Stomach (tissue), 9 donors: ENCODE measurements around the gene PAX4. TPM values are rescaled to one million over a fixed set of nuclear protein-coding genes. Genes with fewer than 3 reads are reported as not detected.
A peak's percentile ranks its signal among the peaks of the same experiment; 100 is the strongest.

Experiments
- DNase-seq, 2 donors: peaks; one replicate each; pipeline versions ENCODE4 v3.0.0 to v3.0.0-alpha.2; 2013 to 2019
- H3K27ac ChIP-seq, 5 donors: fragments of 200-600 bp in 4 of 5; sonication (generic) in 4 of 5; one replicate each; pipeline ENCODE4 v1.5.1; 2013 to 2019; ENCODE audit warnings: mild to moderate bottlenecking in 1 of 5, moderate library complexity in 1 of 5
- H3K27me3 ChIP-seq, 3 donors: fragments of 200-600 bp; sonication (generic); one replicate each; pipeline ENCODE4 v1.5.1; 2017 to 2019; ENCODE audit warnings: mixed run types in 1 of 3
- H3K36me3 ChIP-seq, 4 donors: fragments of 200-600 bp; sonication (generic); 1 replicate in 3 of 4; 2 replicates in 1 of 4; pipeline ENCODE4 v1.5.1; 2016 to 2019
- H3K4me1 ChIP-seq, 4 donors: fragments of 200-600 bp; sonication (generic); one replicate each; pipeline ENCODE4 v1.5.1; 2016 to 2019
- H3K4me3 ChIP-seq, 4 donors: fragments of 200-600 bp; sonication (generic) in 3 of 4; one replicate each; pipeline ENCODE4 v1.5.1; 2016 to 2019; ENCODE audit warnings: mild to moderate bottlenecking in 1 of 4
- H3K9me3 ChIP-seq, 4 donors: fragments of 200-600 bp; sonication (generic); one replicate each; pipeline ENCODE4 v1.5.1; 2016 to 2019
- CTCF ChIP-seq, 7 experiments: fragments of 450-650 bp in 4 of 7; fragments of 200-600 bp in 3 of 7; sonication (generic) in 3 of 7; IDR thresholded peaks; one replicate each; pipeline ENCODE4 v1.5.1; 2016 to 2019; ENCODE audit warnings: antibody characterized with exemption in 7 of 7, control low read depth in 2 of 7, mild to moderate bottlenecking in 1 of 7
- EP300 ChIP-seq: sonication (generic); formaldehyde crosslinking; IDR thresholded peaks from one replicate; pipeline ENCODE4 v1.6.1; 2017; ENCODE audit warnings: antibody characterized with exemption
- POLR2A ChIP-seq, 4 donors: fragments of 450-650 bp; IDR thresholded peaks; one replicate each; pipeline ENCODE4 v1.6.1; 2016; ENCODE audit warnings: antibody characterized with exemption in 4 of 4, control low read depth in 2 of 4, mild to moderate bottlenecking in 1 of 4, moderate library complexity in 1 of 4
- POLR2AphosphoS5 ChIP-seq, 3 donors: sonication (generic); formaldehyde crosslinking; IDR thresholded peaks; one replicate each; pipeline ENCODE4 v1.6.1; 2016; ENCODE audit warnings: antibody characterized with exemption in 3 of 3
- WGBS, 5 donors: extraction: QIAGEN DNeasy Blood & Tissue Kit in 3 of 5; methylation state at CpG; one replicate each; pipeline versions ENCODE4 v1.1.5 to v1.1.7; 2013 to 2018; 5-methylcytosine and 5-hydroxymethylcytosine counted together
- intact Hi-C: fragments of 100-400 bp; cut with DNase I; formaldehyde crosslinking; loops from one replicate; pipeline ENCODE4 v1.15.1; 2023; ENCODE audit warnings: low total_unique reads
- polyA plus RNA-seq, 3 donors: library from polyadenylated mRNA; stranded (reverse); fragments of 200-250 nt; gene quantifications; one replicate each; pipeline ENCODE4 v1.2.3, GENCODE V29; 2013
- total RNA-seq, 5 donors: library from RNA; depleted of rRNA; stranded (reverse); fragments of >200 nt; gene quantifications; one replicate each; pipeline versions ENCODE4 v1.1.0 to v1.2.3, GENCODE V29; 2014 to 2016
- donor health status: healthy with polysubstance abuse.
- donor health status: Bipolar disorder and iron deficiency.
- donor health status: healthy.

PAX4 gene
- total and polyA plus RNA-seq, 8 donors, result not detected

- Histone ChIP-seq H3K27me3 (no peaks in the 10 kb centered on the region), H3K4me3 (no peak overlapping the region), H3K36me3 (peaks cover 25 to 37% (median 34%) of the 10 kb centered on the region in 4 donors), H3K4me1 (peaks cover 46 to 73% (median 68%) of the 10 kb centered on the region in 4 donors), H3K27ac (peak overlapping the region in 1 of 5 donors; percentile 97), H3K9me3 (no peaks in the 10 kb centered on the region)
- no peak for DNase-seq
- intact Hi-C loops, result no loop called here
- TF ChIP-seq POLR2A (IDR thresholded peaks at IDR 0.05) (no peak), EP300 (no peak), POLR2AphosphoS5 (IDR thresholded peaks at IDR 0.05) (no peak), CTCF (IDR thresholded peaks at IDR 0.05) (no peak)
- 86 to 97% (median 89%) methylated on average over 2 of the region's 2 CpGs for WGBS, 5 donors
Measured at GRCh38 chr7:127586346-127586745, 31.6 kb downstream of the PAX4 start.

GRCh38 chr7:127585044-127585953 lies 32.6 kb downstream of the PAX4 start, which contains the start of gene GCC1:
Gene GCC1 (minus strand): TSS chr7:127585596. CDS start chr7:127585182, 414 bp downstream.
- Histone ChIP-seq H3K4me3 (peak within 1 kb of the TSS; percentile 60 to 96 (median 80)), H3K36me3 (peaks cover 17 to 35% (median 33%) of the 10 kb centered on the region in 4 donors), H3K9me3 (no peaks in the 10 kb centered on the region), H3K27me3 (no peaks in the 10 kb centered on the region), H3K27ac (peak within 1 kb of the TSS; percentile 88 to 97 (median 95)), H3K4me1 (peaks cover 47 to 79% (median 75%) of the 10 kb centered on the region in 4 donors)
- intact Hi-C loops, result no loop called here
- peak; percentile 95 to 97 for DNase-seq
- TF ChIP-seq POLR2AphosphoS5 (IDR thresholded peaks at IDR 0.05) (peak; percentile 93 to 98 (median 97)), POLR2A (IDR thresholded peaks at IDR 0.05) (peak in 2 of 4 donors; percentile 56 to 76), CTCF (IDR thresholded peaks at IDR 0.05) (no peak), EP300 (no peak)
- WGBS, 5 donors, result 1 to 8% (median 2%) methylated on average over 12 to 78 of the region's 78 CpGs

- H3K4me3 ChIP-seq, result peak overlapping the region; percentile 60 to 96 (median 80)
- peaks cover 17 to 34% (median 27%) of the 10 kb centered on the region in 4 donors for H3K36me3 ChIP-seq
- DNase-seq, result no peak
- no peaks in the 10 kb centered on the region for H3K27me3 ChIP-seq
- TF ChIP-seq EP300 (no peak), CTCF (IDR thresholded peaks at IDR 0.05) (no peak), POLR2AphosphoS5 (IDR thresholded peaks at IDR 0.05) (no peak), POLR2A (IDR thresholded peaks at IDR 0.05) (no peak)
- H3K4me1 ChIP-seq, result peaks cover 46 to 75% (median 71%) of the 10 kb centered on the region in 4 donors
- peak overlapping the region; percentile 88 to 97 (median 95) for H3K27ac ChIP-seq
- intact Hi-C loops, result no loop called here
- WGBS, 5 donors, result 21 to 27% (median 21%) methylated on average over 11 to 12 of the region's 12 CpGs
- H3K9me3 ChIP-seq, result no peaks in the 10 kb centered on the region
Measured at GRCh38 chr7:127584648-127585043, 33.3 kb downstream of the PAX4 start.

GRCh38 chr7:127582361-127582760 lies 35.6 kb downstream of the PAX4 start:
- no peak for TF ChIP-seq EP300
- TF ChIP-seq POLR2A (IDR thresholded peaks at IDR 0.05), result no peak
- DNase-seq, result peak in 1 of 2 donors; percentile 60
- no peak overlapping the region for H3K27ac ChIP-seq
- no peaks in the 10 kb centered on the region for H3K27me3 ChIP-seq
- peaks cover 32 to 72% (median 61%) of the 10 kb centered on the region in 4 donors for H3K4me1 ChIP-seq
- H3K4me3 ChIP-seq, result peak overlapping the region in 1 of 4 donors; percentile 11
- whole genome bisulfite sequencing, 5 donors, result 52 to 67% (median 58%) methylated on average over 12 to 14 of the region's 14 CpGs
- peaks cover 26 to 56% (median 37%) of the 10 kb centered on the region in 4 donors for H3K36me3 ChIP-seq
- H3K9me3 ChIP-seq, result no peaks in the 10 kb centered on the region
- intact Hi-C loops, result no loop called here
